CD14-positive monocyte (primary cell): Measurements from ENCODE around the gene ZNF440. TPM values are rescaled to one million over a fixed set of nuclear protein-coding genes. Genes with fewer than 3 reads are reported as not detected.

Experiments
- DNase-seq, 3 donors: peaks; one replicate each; pipeline ENCODE4 v3.0.0-alpha.2; 2011 to 2022
- H2AFZ ChIP-seq: 2 replicates; pipeline ENCODE4 v1.6.0; 2012; ENCODE audit warnings: mild to moderate bottlenecking, low read depth, low read length, inconsistent platforms; ENCODE audit not compliant: insufficient read depth, poor library complexity, severe bottlenecking
- H3K27ac ChIP-seq, 2 donors: 1 replicate in 1 of 2; 2 replicates in 1 of 2; pipeline ENCODE4 v1.5.1; 2012 to 2013; ENCODE audit warnings: low read length in 2 of 2, control low read depth in 1 of 2, inconsistent platforms in 1 of 2, low read depth in 1 of 2, mild to moderate bottlenecking in 1 of 2
- H3K27me3 ChIP-seq, 2 donors: one replicate each; pipeline versions ENCODE4 v1.6.0 to v1.6.1; 2011 to 2013; ENCODE audit warnings: low read length in 2 of 2; ENCODE audit not compliant: control insufficient read depth in 2 of 2, insufficient read depth in 2 of 2
- H3K36me3 ChIP-seq, 2 donors: replicated peaks in 1 of 2; 1 replicate in 1 of 2; 2 replicates in 1 of 2; pipeline versions ENCODE4 v1.5.1 to v1.6.1; 2012 to 2013; ENCODE audit warnings: low read length in 2 of 2, control low read depth in 1 of 2, inconsistent platforms in 1 of 2, mild to moderate bottlenecking in 1 of 2; ENCODE audit not compliant: insufficient read depth in 2 of 2, control insufficient read depth in 1 of 2
- H3K4me1 ChIP-seq, 2 donors: 1 replicate in 1 of 2; 2 replicates in 1 of 2; pipeline versions ENCODE4 v1.5.1 to v1.6.1; 2012 to 2013; ENCODE audit warnings: low read length in 2 of 2, control low read depth in 1 of 2, inconsistent platforms in 1 of 2, mild to moderate bottlenecking in 1 of 2, moderate library complexity in 1 of 2; ENCODE audit not compliant: insufficient read depth in 2 of 2, control insufficient read depth in 1 of 2
- H3K4me2 ChIP-seq: replicated peaks from 2 replicates; pipeline ENCODE3; 2012; ENCODE audit warnings: low read length, moderate library complexity, mild to moderate bottlenecking; ENCODE audit not compliant: poor library complexity, severe bottlenecking; ENCODE audit errors: extremely low read depth
- H3K4me3 ChIP-seq, 3 experiments: fragments of 200-600 bp in 1 of 3; sonication (generic) in 1 of 3; replicated peaks in 1 of 3; 1 replicate in 2 of 3; 2 replicates in 1 of 3; pipeline ENCODE4 v1.5.1; 2011 to 2013; ENCODE audit warnings: low read length in 3 of 3, mild to moderate bottlenecking in 3 of 3, control low read depth in 2 of 3, low read depth in 2 of 3, inconsistent platforms in 1 of 3, moderate library complexity in 1 of 3
- H3K79me2 ChIP-seq: 2 replicates; pipeline ENCODE4 v1.6.0; 2012; ENCODE audit warnings: mild to moderate bottlenecking, control low read depth, inconsistent platforms, low read length, moderate library complexity; ENCODE audit not compliant: insufficient read depth
- H3K9ac ChIP-seq: 2 replicates; pipeline ENCODE4 v1.6.0; 2017; ENCODE audit warnings: low read length, mild to moderate bottlenecking; ENCODE audit not compliant: insufficient read depth, poor library complexity, severe bottlenecking
- H3K9me3 ChIP-seq, 2 donors: replicated peaks in 1 of 2; 1 replicate in 1 of 2; 2 replicates in 1 of 2; pipeline versions ENCODE4 v1.5.1 to v1.6.1; 2012 to 2013; ENCODE audit warnings: low read length in 2 of 2, control low read depth in 1 of 2; ENCODE audit not compliant: control insufficient read depth in 1 of 2, insufficient read depth in 1 of 2
- H4K20me1 ChIP-seq: 2 replicates; pipeline ENCODE4 v1.6.0; 2012; ENCODE audit warnings: mild to moderate bottlenecking, low read length, control low read depth, moderate library complexity; ENCODE audit not compliant: insufficient read depth
- H3K27ac Mint-ChIP-seq, 7 donors: one replicate each; pipeline ENCODE4 v1.8.0; 2020; ENCODE audit warnings: mild to moderate bottlenecking in 7 of 7, mixed read lengths in 7 of 7, moderate library complexity in 6 of 7, inconsistent platforms in 2 of 7
- H3K27me3 Mint-ChIP-seq, 3 donors: one replicate each; pipeline ENCODE4 v1.8.0; 2021 to 2022; ENCODE audit warnings: low read depth in 3 of 3, mild to moderate bottlenecking in 3 of 3, mixed read lengths in 3 of 3, moderate library complexity in 3 of 3, inconsistent platforms in 1 of 3
- H3K36me3 Mint-ChIP-seq, 2 donors: one replicate each; pipeline ENCODE4 v1.8.0; 2020; ENCODE audit warnings: mixed read lengths in 2 of 2, inconsistent platforms in 1 of 2, mild to moderate bottlenecking in 1 of 2
- H3K4me1 Mint-ChIP-seq: one replicate; pipeline ENCODE4 v1.8.0; 2020; ENCODE audit warnings: mild to moderate bottlenecking, mixed read lengths
- H3K4me3 Mint-ChIP-seq, 2 donors: one replicate each; pipeline ENCODE4 v1.8.0; 2020; ENCODE audit warnings: mild to moderate bottlenecking in 2 of 2, mixed read lengths in 2 of 2, moderate library complexity in 1 of 2
- H3K9me3 Mint-ChIP-seq, 7 donors: one replicate each; pipeline ENCODE4 v1.8.0; 2020 to 2022; ENCODE audit warnings: mixed read lengths in 7 of 7, mild to moderate bottlenecking in 6 of 7, moderate library complexity in 6 of 7, inconsistent platforms in 2 of 7
- CTCF ChIP-seq: fragments of 200-600 bp; IDR thresholded peaks from one replicate; pipeline ENCODE4 v1.8.0; 2022; ENCODE audit warnings: antibody characterized with exemption, mild to moderate bottlenecking
- WGBS: methylation state at CpG from one replicate; pipeline ENCODE4 v1.1.5; 2013; ENCODE audit warnings: missing lambda C conversion rate; ENCODE audit not compliant: insufficient coverage; 5-methylcytosine and 5-hydroxymethylcytosine counted together
- intact Hi-C, 2 donors: fragments of 100-400 bp; cut with micrococcal nuclease; formaldehyde crosslinking; loops; one replicate each; pipeline versions ENCODE4 v1.15.0 to v1.15.1; 2023
- polyA plus RNA-seq, 3 donors: library from polyadenylated mRNA; depleted of rRNA in 1 of 3; unstranded in 2 of 3; stranded (reverse) in 1 of 3; fragments of 300-500 nt in 2 of 3; fragments of >200 nt in 1 of 3; fragmentation: Illumina TruSeq in 2 of 3; gene quantifications; 1 replicate in 2 of 3; 2 replicates in 1 of 3; pipeline ENCODE4 v1.2.3, GENCODE V29; 2012 to 2021

The ZNF440 gene
- polyA plus RNA-seq, 3 donors, result 2.4 to 4.1 (median 3.4) TPM

- Histone ChIP-seq H3K79me2 (no peaks in the 10 kb centered on the region), H3K27ac (no peak overlapping the region), H3K36me3 (peaks cover 18 to 64% of the 10 kb centered on the region in 2 donors), H4K20me1 (no peaks in the 10 kb centered on the region), H3K4me2 (no peak overlapping the region), H3K4me3 (peak overlapping the region in 1 of 3 experiments; percentile 32), H3K4me1 (no peaks in the 10 kb centered on the region), H2AFZ (no peak overlapping the region), H3K9me3 (peaks cover 68 to 98% of the 10 kb centered on the region in 2 donors), H3K27me3 (no peaks in the 10 kb centered on the region), H3K9ac (no peak overlapping the region)
- TF ChIP-seq CTCF, result no peak
- H3K4me1 Mint-ChIP-seq, result no peaks in the 10 kb centered on the region
- intact Hi-C loops, result no loop called here
- H3K27me3 Mint-ChIP-seq, result no peaks in the 10 kb centered on the region
- peaks cover 27 to 54% of the 10 kb centered on the region in 2 donors for H3K36me3 Mint-ChIP-seq
- no peak overlapping the region for H3K27ac Mint-ChIP-seq
- no peak for DNase-seq
- H3K9me3 Mint-ChIP-seq, result peaks cover 39 to 93% (median 83%) of the 10 kb centered on the region in 7 donors
- no peak overlapping the region for H3K4me3 Mint-ChIP-seq
- 100% methylated on average over 4 of the region's 8 CpGs for WGBS
Measured at GRCh38 chr19:11868188-11868587, 54.1 kb downstream of the ZNF440 start.

- Mint-ChIP-seq H3K36me3 (peaks cover 11 to 19% of the 10 kb centered on the region in 2 donors), H3K9me3 (peaks cover 22 to 59% (median 50%) of the 10 kb centered on the region in 7 donors), H3K27me3 (no peaks in the 10 kb centered on the region), H3K27ac (no peak overlapping the region), H3K4me1 (no peaks in the 10 kb centered on the region), H3K4me3 (no peak overlapping the region)
- H3K4me1 ChIP-seq, result no peaks in the 10 kb centered on the region
- H3K27me3 ChIP-seq, result no peaks in the 10 kb centered on the region
- intact Hi-C loops, result no loop called here
- H3K4me3 ChIP-seq, result no peak overlapping the region
- peaks cover 39 to 56% of the 10 kb centered on the region in 2 donors for H3K9me3 ChIP-seq
- H4K20me1 ChIP-seq, result no peaks in the 10 kb centered on the region
- no peak for TF ChIP-seq CTCF
- no peaks in the 10 kb centered on the region for H3K79me2 ChIP-seq
- peaks cover 5 to 22% of the 10 kb centered on the region in 2 donors for H3K36me3 ChIP-seq
- H3K4me2 ChIP-seq, result no peak overlapping the region
- no peak overlapping the region for H3K9ac ChIP-seq
- WGBS, result 100% methylated on average over 5 of the region's 9 CpGs
- H3K27ac ChIP-seq, result no peak overlapping the region
- DNase-seq, result no peak
- no peak overlapping the region for H2AFZ ChIP-seq
Measured at GRCh38 chr19:11872624-11873023, 58.6 kb downstream of the ZNF440 start.
